HG02678 (cell line): ENCODE data around the gene TIPRL.
"Not testable (repeated sequence)": the region's sequence is repeated elsewhere in the genome, so short reads cannot be mapped to it uniquely, and the experiment has no call there.

ENCODE experiments used
- ATAC-seq: cut with Tn5 transposase; IDR thresholded peaks from one replicate; pipeline ENCODE4 v1.9.1; 2021; ENCODE audit warnings: mild to moderate bottlenecking, moderate library complexity; ENCODE audit not compliant: unreplicated experiment

TIPRL gene

GRCh38 chr1:168178638-168179437 is at the start of gene TIPRL:
TIPRL (plus strand) TSS chr1:168178962; CDS start chr1:168179078, 116 bp downstream.
- peak; percentile 93 for ATAC-seq

- ATAC-seq: no peak
These were observed 48.8 kb upstream of the TIPRL start for GRCh38 chr1:168129933-168130332.

GRCh38 chr1:168134132-168134531 is 44.6 kb upstream of the TIPRL start:
- ATAC-seq: no peak

GRCh38 chr1:168134642-168135041 is 44.1 kb upstream of the TIPRL start:
- ATAC-seq: no peak

- ATAC-seq: no peak
These were observed 43.4 kb upstream of the TIPRL start for GRCh38 chr1:168135116-168135920.

- peak; percentile 34 for ATAC-seq
These were observed 42.6 kb upstream of the TIPRL start for GRCh38 chr1:168135921-168136708.

- ATAC-seq: peak; percentile 44
These were observed 41.9 kb upstream of the TIPRL start, which contains the start of gene GPR161 for GRCh38 chr1:168136709-168137514. GPR161 (minus strand) TSS chr1:168136930; CDS start chr1:168104850, 32,080 bp downstream.

GRCh38 chr1:168137515-168137821 is 41.3 kb upstream of the TIPRL start:
- ATAC-seq: no peak

- no peak for ATAC-seq
These were observed 40.6 kb upstream of the TIPRL start for GRCh38 chr1:168138134-168138533.

GRCh38 chr1:168139070-168139469 is 39.7 kb upstream of the TIPRL start:
- no peak for ATAC-seq

- ATAC-seq: no peak
These were observed 36.8 kb upstream of the TIPRL start for GRCh38 chr1:168141871-168142385.

- peak; percentile 94 for ATAC-seq
These were observed 33.3 kb upstream of the TIPRL start for GRCh38 chr1:168145184-168146159.

- ATAC-seq: no peak
These were observed 32.6 kb upstream of the TIPRL start for GRCh38 chr1:168146160-168146539.

GRCh38 chr1:168146626-168147025 is 32.1 kb upstream of the TIPRL start:
- ATAC-seq: no peak

GRCh38 chr1:168148916-168149315 is 29.8 kb upstream of the TIPRL start:
- peak; percentile 72 for ATAC-seq

- no peak for ATAC-seq
These were observed 28.5 kb upstream of the TIPRL start for GRCh38 chr1:168150283-168150682.

- no peak for ATAC-seq
These were observed 26.8 kb upstream of the TIPRL start for GRCh38 chr1:168151935-168152334.

- not testable (repeated sequence) for ATAC-seq
These were observed 24.1 kb upstream of the TIPRL start for GRCh38 chr1:168154707-168155106.

- no peak for ATAC-seq
These were observed 22.9 kb upstream of the TIPRL start for GRCh38 chr1:168155910-168156309.
